WTC11 (cell line): ENCODE data around the gene IMMT. TPM values are rescaled to one million over a fixed set of nuclear protein-coding genes. Genes with fewer than 3 reads are reported as not detected.

Experiments used
- ATAC-seq: fragments of 200-7000 bp; cut with Tn5 transposase; 2 replicates; pipeline ENCODE4 v1.10.0; 2021; ENCODE audit warnings: mild to moderate bottlenecking, moderate library complexity
- CTCF ChIA-PET: fragments of 300-600 bp; sonication (Branson Sonifier 250); formaldehyde crosslinking; loops from one replicate; lab custom pipeline; 2021; ENCODE audit warnings: antibody characterized with exemption; lab: Charles Lee
- POLR2A ChIA-PET: fragments of 350-600 bp; sonication (Branson Sonifier 250); formaldehyde crosslinking; loops from one replicate; lab custom pipeline; 2021; ENCODE audit warnings: antibody characterized with exemption; lab: Charles Lee
- DNase-seq: peaks from one replicate; pipeline ENCODE4 v3.0.0; 2021; ENCODE audit warnings: low spot score
- H3K27ac Mint-ChIP-seq: 2 replicates; pipeline ENCODE4 v1.8.0; 2021; ENCODE audit warnings: mixed read lengths
- H3K27me3 Mint-ChIP-seq: 2 replicates; pipeline ENCODE4 v1.8.0; 2021; ENCODE audit warnings: low read depth, mild to moderate bottlenecking, moderate library complexity, mixed read lengths
- H3K36me3 Mint-ChIP-seq: 2 replicates; pipeline ENCODE4 v1.8.0; 2021; ENCODE audit warnings: mixed read lengths
- H3K4me1 Mint-ChIP-seq: 2 replicates; pipeline ENCODE4 v1.8.0; 2022; ENCODE audit warnings: mixed read lengths
- H3K4me3 Mint-ChIP-seq: 2 replicates; pipeline ENCODE4 v1.8.0; 2021; ENCODE audit warnings: mild to moderate bottlenecking, moderate library complexity, mixed read lengths
- H3K9me3 Mint-ChIP-seq: 2 replicates; pipeline ENCODE4 v1.8.0; 2021; ENCODE audit warnings: mixed read lengths
- AFF4 ChIP-seq: sonication (generic); formaldehyde crosslinking; IDR thresholded peaks from 2 replicates; pipeline ENCODE4 v1.8.1; 2023; ENCODE audit warnings: mild to moderate bottlenecking, missing genetic modification reagents, borderline replicate concordance
- E2F1 ChIP-seq: sonication (generic); formaldehyde crosslinking; IDR thresholded peaks from 2 replicates; pipeline ENCODE4 v1.8.0; 2022; ENCODE audit warnings: mild to moderate bottlenecking, missing genetic modification reagents
- ELF4 ChIP-seq: sonication (generic); formaldehyde crosslinking; IDR thresholded peaks from 2 replicates; pipeline ENCODE4 v1.8.1; 2022; ENCODE audit warnings: low read depth, mild to moderate bottlenecking, moderate library complexity, missing genetic modification reagents
- ETV6 ChIP-seq: sonication (generic); formaldehyde crosslinking; IDR thresholded peaks from 2 replicates; pipeline ENCODE4 v1.8.1; 2022; ENCODE audit warnings: mild to moderate bottlenecking, missing genetic modification reagents
- FOXJ3 ChIP-seq: sonication (generic); formaldehyde crosslinking; IDR thresholded peaks from 2 replicates; pipeline ENCODE4 v1.9.0; 2021; ENCODE audit warnings: missing genetic modification reagents, mild to moderate bottlenecking, borderline replicate concordance
- GABPB1 ChIP-seq: sonication (generic); formaldehyde crosslinking; IDR thresholded peaks from 2 replicates; pipeline ENCODE4 v1.8.1; 2023; ENCODE audit warnings: mild to moderate bottlenecking, missing genetic modification reagents
- IRF1 ChIP-seq: sonication (generic); formaldehyde crosslinking; IDR thresholded peaks from 2 replicates; pipeline ENCODE4 v1.8.0; 2023; ENCODE audit warnings: missing genetic modification reagents
- MAX ChIP-seq: sonication (generic); formaldehyde crosslinking; IDR thresholded peaks from 2 replicates; pipeline ENCODE4 v1.8.0; 2022; ENCODE audit warnings: mild to moderate bottlenecking, missing genetic modification reagents
- NFATC4 ChIP-seq: fragments of 250-450 bp; sonication (Bioruptor Pico); IDR thresholded peaks from 2 replicates; pipeline ENCODE4 v1.9.0; 2021; ENCODE audit warnings: mild to moderate bottlenecking
- NFYB ChIP-seq: sonication (generic); formaldehyde crosslinking; conservative IDR thresholded peaks from 2 replicates; pipeline ENCODE4 v1.8.0; 2022; ENCODE audit warnings: low read depth, missing genetic modification reagents
- NR3C1 ChIP-seq: sonication (generic); formaldehyde crosslinking; conservative IDR thresholded peaks from 2 replicates; pipeline ENCODE4 v1.8.1; 2023; ENCODE audit warnings: low read depth, mild to moderate bottlenecking, missing genetic modification reagents
- SMAD4 ChIP-seq: sonication (generic); formaldehyde crosslinking; IDR thresholded peaks from 2 replicates; pipeline ENCODE4 v1.8.0; 2022; ENCODE audit warnings: mild to moderate bottlenecking, missing genetic modification reagents
- TCF7 ChIP-seq: sonication (generic); formaldehyde crosslinking; IDR thresholded peaks from 2 replicates; pipeline ENCODE4 v1.8.0; 2022; ENCODE audit warnings: mild to moderate bottlenecking, low read depth, missing genetic modification reagents, moderate library complexity
- USF1 ChIP-seq: sonication (generic); formaldehyde crosslinking; IDR thresholded peaks from 2 replicates; pipeline ENCODE4 v1.8.0; 2022; ENCODE audit warnings: mild to moderate bottlenecking, missing genetic modification reagents
- ZNF232 ChIP-seq: sonication (generic); formaldehyde crosslinking; IDR thresholded peaks from 2 replicates; pipeline ENCODE4 v1.8.0; 2022; ENCODE audit warnings: mild to moderate bottlenecking, missing genetic modification reagents
- ZNF263 ChIP-seq: sonication (generic); formaldehyde crosslinking; IDR thresholded peaks from 2 replicates; pipeline ENCODE4 v1.8.1; 2022; ENCODE audit warnings: low read depth, mild to moderate bottlenecking, moderate library complexity, missing genetic modification reagents
- ZNF281 ChIP-seq: sonication (generic); formaldehyde crosslinking; IDR thresholded peaks from 2 replicates; pipeline ENCODE4 v1.8.0; 2023; ENCODE audit warnings: mild to moderate bottlenecking, missing genetic modification reagents
- total RNA-seq: library from RNA; stranded (reverse); gene quantifications from 3 replicates; pipeline ENCODE4 v1.2.3, GENCODE V29; 2021

Gene IMMT
- total RNA-seq, 1 experiment from 2014 or later: 102 TPM

- Mint-ChIP-seq H3K27ac (no peak overlapping the region), H3K4me1 (peaks cover 12% of the 10 kb centered on the region), H3K36me3 (peaks cover 48% of the 10 kb centered on the region), H3K27me3 (no peaks in the 10 kb centered on the region), H3K4me3 (no peak overlapping the region), H3K9me3 (no peaks in the 10 kb centered on the region)
- ChIA-PET POLR2A (no interaction called here), CTCF (interaction anchor here (1.2 kb wide), 1 partner anchor 160 kb away, joined by 3 read pairs; no protein-coding TSS in a partner anchor)
- no peak for ATAC-seq
- TF ChIP-seq NFATC4 (CRISPR knock-in tag) (no peak), NR3C1 (no peak), ZNF263 (CRISPR knock-in tag) (no peak), E2F1 (CRISPR knock-in tag) (no peak), ZNF232 (CRISPR knock-in tag) (no peak), NFYB (no peak), ELF4 (CRISPR knock-in tag) (no peak)
- TF ChIP-seq, all 79 proteins: peak for 0
- DNase-seq: no peak
Observed at GRCh38 chr2:86213056-86213455, 17.8 kb upstream of the IMMT start.

- no peak for TF ChIP-seq ETV6 (CRISPR knock-in tag)
- no peak for TF ChIP-seq E2F1 (CRISPR knock-in tag)
- no peak for TF ChIP-seq TCF7 (CRISPR knock-in tag)
- no peak for TF ChIP-seq ZNF281
- TF ChIP-seq IRF1 (CRISPR knock-in tag): no peak
- TF ChIP-seq GABPB1: no peak
- TF ChIP-seq FOXJ3 (CRISPR knock-in tag): no peak
- TF ChIP-seq SMAD4 (CRISPR knock-in tag): no peak
- ChIA-PET CTCF (no interaction called here), POLR2A (no interaction called here)
- ATAC-seq (no peak), DNase-seq (no peak)
- peaks cover 55% of the 10 kb centered on the region for H3K36me3 Mint-ChIP-seq
- no peak overlapping the region for H3K4me3 Mint-ChIP-seq
- H3K4me1 Mint-ChIP-seq: peaks cover 4% of the 10 kb centered on the region
- H3K27ac Mint-ChIP-seq: no peak overlapping the region
- no peaks in the 10 kb centered on the region for H3K27me3 Mint-ChIP-seq
- H3K9me3 Mint-ChIP-seq: no peaks in the 10 kb centered on the region
Observed at GRCh38 chr2:86211796-86212188, 16.5 kb upstream of the IMMT start.

- DNase-seq: no peak
- no peaks in the 10 kb centered on the region for H3K27me3 Mint-ChIP-seq
- no peak for ATAC-seq
- H3K9me3 Mint-ChIP-seq: no peaks in the 10 kb centered on the region
- ChIA-PET CTCF (interaction anchor here (1.3 kb wide), 1 partner anchor 162 kb away, joined by 3 read pairs; no protein-coding TSS in a partner anchor), POLR2A (no interaction called here)
- peaks cover 61% of the 10 kb centered on the region for H3K36me3 Mint-ChIP-seq
- no peak overlapping the region for H3K4me3 Mint-ChIP-seq
- no peaks in the 10 kb centered on the region for H3K4me1 Mint-ChIP-seq
- H3K27ac Mint-ChIP-seq: no peak overlapping the region
- no peak for TF ChIP-seq USF1
- TF ChIP-seq MAX (CRISPR knock-in tag): no peak
- TF ChIP-seq AFF4 (CRISPR knock-in tag): no peak
- no peak for TF ChIP-seq FOXJ3 (CRISPR knock-in tag)
- TF ChIP-seq ZNF281: no peak
Observed at GRCh38 chr2:86211033-86211795, 16.0 kb upstream of the IMMT start.
